Hepatocyte (in vitro differentiated cells): ENCODE data around the gene PTPRS.

Experiments used
- EZH2 ChIP-seq: fragments of 200-600 bp; sonication (generic); IDR thresholded peaks from 2 replicates; pipeline ENCODE4 v1.6.1; 2016; ENCODE audit warnings: antibody characterized with exemption, mild to moderate bottlenecking, borderline replicate concordance
- EZH2phosphoT487 ChIP-seq: fragments of 200-600 bp; sonication (generic); IDR thresholded peaks from one replicate; pipeline ENCODE4 v1.6.1; 2018; ENCODE audit warnings: antibody characterized with exemption, mild to moderate bottlenecking, low read depth, moderate library complexity; ENCODE audit not compliant: unreplicated experiment, severe bottlenecking
- TF ChIP-seq, protein P1 (sequence below): fragments of 200-600 bp; sonication (generic); IDR thresholded peaks from 2 replicates; pipeline ENCODE4 v1.5.1; 2016; ENCODE audit warnings: antibody characterized with exemption, mild to moderate bottlenecking; ENCODE audit not compliant: poor library complexity

DNA sequence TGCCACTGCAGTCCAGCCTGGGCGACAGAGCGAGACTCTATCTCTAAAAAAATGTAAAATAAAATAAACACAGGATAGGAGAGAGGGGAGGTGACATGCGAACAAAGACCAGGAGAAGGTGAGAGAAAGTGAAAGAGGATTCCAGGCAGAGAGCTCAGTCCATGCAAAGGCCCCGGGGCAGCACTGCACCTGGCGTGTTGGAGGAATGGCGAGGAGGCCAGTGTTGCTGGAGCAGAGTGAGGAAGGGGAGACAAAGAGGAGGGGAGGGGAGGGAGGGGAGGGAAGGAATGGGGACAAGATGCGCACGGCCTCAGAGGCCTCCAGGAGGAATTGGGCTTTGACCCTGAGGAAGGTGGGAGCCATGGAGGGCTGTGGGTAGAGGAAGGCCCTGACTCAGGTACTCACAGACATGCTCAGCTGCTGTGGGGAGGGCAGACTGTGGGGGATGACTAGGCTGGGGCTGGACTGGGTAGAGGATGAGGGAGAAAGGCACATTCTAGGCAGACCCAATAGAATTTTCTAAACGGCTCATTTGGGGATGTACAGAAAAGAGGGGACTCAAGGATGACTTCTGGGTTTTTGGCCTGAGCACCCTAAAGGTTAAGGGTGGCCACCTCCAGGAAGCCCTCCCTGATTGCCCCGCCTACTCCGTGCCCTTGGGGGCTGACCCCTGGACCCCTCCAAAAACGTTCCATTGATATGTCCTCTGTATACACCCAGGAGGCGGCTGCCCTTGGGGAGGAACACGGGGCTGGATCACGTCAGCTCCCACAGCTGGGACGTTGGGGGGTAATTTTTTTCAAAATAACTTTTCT, 43.9 kb downstream of the PTPRS start:
- TF ChIP-seq, protein P1, sequence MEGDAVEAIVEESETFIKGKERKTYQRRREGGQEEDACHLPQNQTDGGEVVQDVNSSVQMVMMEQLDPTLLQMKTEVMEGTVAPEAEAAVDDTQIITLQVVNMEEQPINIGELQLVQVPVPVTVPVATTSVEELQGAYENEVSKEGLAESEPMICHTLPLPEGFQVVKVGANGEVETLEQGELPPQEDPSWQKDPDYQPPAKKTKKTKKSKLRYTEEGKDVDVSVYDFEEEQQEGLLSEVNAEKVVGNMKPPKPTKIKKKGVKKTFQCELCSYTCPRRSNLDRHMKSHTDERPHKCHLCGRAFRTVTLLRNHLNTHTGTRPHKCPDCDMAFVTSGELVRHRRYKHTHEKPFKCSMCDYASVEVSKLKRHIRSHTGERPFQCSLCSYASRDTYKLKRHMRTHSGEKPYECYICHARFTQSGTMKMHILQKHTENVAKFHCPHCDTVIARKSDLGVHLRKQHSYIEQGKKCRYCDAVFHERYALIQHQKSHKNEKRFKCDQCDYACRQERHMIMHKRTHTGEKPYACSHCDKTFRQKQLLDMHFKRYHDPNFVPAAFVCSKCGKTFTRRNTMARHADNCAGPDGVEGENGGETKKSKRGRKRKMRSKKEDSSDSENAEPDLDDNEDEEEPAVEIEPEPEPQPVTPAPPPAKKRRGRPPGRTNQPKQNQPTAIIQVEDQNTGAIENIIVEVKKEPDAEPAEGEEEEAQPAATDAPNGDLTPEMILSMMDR, result no peak
- no peak for TF ChIP-seq EZH2
- no peak for TF ChIP-seq EZH2phosphoT487
